Measurements from ENCODE around the gene NLRC5.

DNA sequence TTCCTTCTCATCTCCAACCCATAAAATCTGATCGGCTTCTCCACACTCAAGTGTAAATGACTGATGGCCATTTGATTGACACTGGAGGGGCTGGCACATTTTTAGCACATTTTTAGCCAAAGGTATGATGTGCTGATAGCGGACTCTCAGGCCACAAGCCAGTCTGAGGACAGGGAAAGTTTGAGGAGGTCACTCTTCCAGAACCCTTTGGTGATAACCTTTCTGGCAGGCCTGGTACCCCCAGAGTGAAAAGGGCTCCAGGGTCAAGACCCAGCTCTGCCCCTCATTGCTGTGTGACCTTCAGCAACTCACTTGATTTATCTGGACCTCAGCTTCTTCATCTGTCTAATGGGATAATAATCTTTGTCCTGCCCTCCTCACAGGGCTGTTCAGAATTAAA, 1.7 kb upstream of the NLRC5 start:
- TF ChIP-seq, protein P1, sequence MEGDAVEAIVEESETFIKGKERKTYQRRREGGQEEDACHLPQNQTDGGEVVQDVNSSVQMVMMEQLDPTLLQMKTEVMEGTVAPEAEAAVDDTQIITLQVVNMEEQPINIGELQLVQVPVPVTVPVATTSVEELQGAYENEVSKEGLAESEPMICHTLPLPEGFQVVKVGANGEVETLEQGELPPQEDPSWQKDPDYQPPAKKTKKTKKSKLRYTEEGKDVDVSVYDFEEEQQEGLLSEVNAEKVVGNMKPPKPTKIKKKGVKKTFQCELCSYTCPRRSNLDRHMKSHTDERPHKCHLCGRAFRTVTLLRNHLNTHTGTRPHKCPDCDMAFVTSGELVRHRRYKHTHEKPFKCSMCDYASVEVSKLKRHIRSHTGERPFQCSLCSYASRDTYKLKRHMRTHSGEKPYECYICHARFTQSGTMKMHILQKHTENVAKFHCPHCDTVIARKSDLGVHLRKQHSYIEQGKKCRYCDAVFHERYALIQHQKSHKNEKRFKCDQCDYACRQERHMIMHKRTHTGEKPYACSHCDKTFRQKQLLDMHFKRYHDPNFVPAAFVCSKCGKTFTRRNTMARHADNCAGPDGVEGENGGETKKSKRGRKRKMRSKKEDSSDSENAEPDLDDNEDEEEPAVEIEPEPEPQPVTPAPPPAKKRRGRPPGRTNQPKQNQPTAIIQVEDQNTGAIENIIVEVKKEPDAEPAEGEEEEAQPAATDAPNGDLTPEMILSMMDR (IDR thresholded peaks at IDR 0.05; ENCODE audit: extremely low read depth in 1 of 2, insufficient read depth in 1 of 2, low read depth in 1 of 2, low read length in 2 of 2), result no peak
- TF ChIP-seq POLR2A (IDR thresholded peaks at IDR 0.05; ENCODE audit: low read depth, low read length), result no peak
- TF ChIP-seq FOS (IDR thresholded peaks at IDR 0.05; ENCODE audit: borderline replicate concordance, insufficient read depth, low read length), result no peak
- TF ChIP-seq EZH2 (IDR thresholded peaks at IDR 0.05; ENCODE audit: borderline replicate concordance, low read depth, low read length, severe bottlenecking), result no peak
- no peak for TF ChIP-seq MYC (IDR thresholded peaks at IDR 0.05; ENCODE audit: low read depth, low read length)
- TF ChIP-seq POLR2AphosphoS5 (IDR thresholded peaks at IDR 0.05; ENCODE audit: insufficient read depth, low read depth, low read length), result no peak
- TF ChIP-seq GATA2 (IDR thresholded peaks at IDR 0.05; ENCODE audit: insufficient read depth, insufficient read length, low read depth, low read length), result no peak
- TF ChIP-seq, protein P2, sequence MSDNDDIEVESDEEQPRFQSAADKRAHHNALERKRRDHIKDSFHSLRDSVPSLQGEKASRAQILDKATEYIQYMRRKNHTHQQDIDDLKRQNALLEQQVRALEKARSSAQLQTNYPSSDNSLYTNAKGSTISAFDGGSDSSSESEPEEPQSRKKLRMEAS (IDR thresholded peaks at IDR 0.05; ENCODE audit: insufficient read depth, insufficient read length), result no peak
- TF ChIP-seq JUN (IDR thresholded peaks at IDR 0.05; ENCODE audit: borderline replicate concordance, insufficient read depth, insufficient read length, low read depth), result no peak

All from endothelial cell of umbilical vein (primary cell).